Endothelial cell of umbilical vein (primary cell): ENCODE measurements around the gene TKT. TPM values are rescaled to one million over a fixed set of nuclear protein-coding genes. Genes with fewer than 3 reads are reported as not detected.

Experiments used
- BruUV-seq: library from RNA; stranded (reverse); fragments of 400-500 nt; replicated peaks from 2 replicates; lab custom pipeline; 2021; lab: Mats Ljungman, UMichigan
- CTCF ChIA-PET: fragments of 300-600, 350-600 bp; sonication (Branson Sonifier 250); formaldehyde crosslinking; loops from one replicate; lab custom pipeline; 2021; ENCODE audit warnings: antibody characterized with exemption, inconsistent platforms; lab: Charles Lee
- POLR2A ChIA-PET: fragments of 300-600, 350-600 bp; sonication (Branson Sonifier 250); formaldehyde crosslinking; loops from one replicate; lab custom pipeline; 2021; ENCODE audit warnings: antibody characterized with exemption, inconsistent platforms; lab: Charles Lee
- DNase-seq: peaks from one replicate; pipeline ENCODE4 v3.0.0-alpha.2; 2011; ENCODE audit warnings: low read depth, low spot score
- FAIRE-seq: peaks from 2 replicates; lab custom pipeline; 2011; peaks lifted over from hg19 to GRCh38; lab: Jason Lieb, UNC
- H2AFZ ChIP-seq: 2 replicates; pipeline ENCODE4 v1.6.0; 2012; ENCODE audit warnings: low read depth, low read length, control low read depth, inconsistent platforms
- H3K27ac ChIP-seq: 2 replicates; pipeline ENCODE4 v1.5.1; 2011; ENCODE audit warnings: low read depth, mild to moderate bottlenecking, control low read depth, low read length, moderate library complexity; ENCODE audit not compliant: insufficient read depth
- H3K27me3 ChIP-seq, 2 experiments: 2 replicates each; pipeline versions ENCODE4 v1.6.0 to v1.6.1; 2011; ENCODE audit warnings: low read length in 2 of 2, mixed read lengths in 1 of 2; ENCODE audit not compliant: control insufficient read depth in 2 of 2, insufficient read depth in 2 of 2
- H3K36me3 ChIP-seq, 2 experiments: 2 replicates in 1 of 2; 3 replicates in 1 of 2; pipeline ENCODE4 v1.5.1; 2011; ENCODE audit warnings: low read length in 2 of 2, mild to moderate bottlenecking in 1 of 2, moderate library complexity in 1 of 2; ENCODE audit not compliant: control insufficient read depth in 2 of 2, insufficient read depth in 2 of 2; ENCODE audit errors: extremely low read depth in 1 of 2
- H3K4me1 ChIP-seq: 3 replicates; pipeline ENCODE4 v1.5.1; 2011; ENCODE audit warnings: mild to moderate bottlenecking, low read length; ENCODE audit not compliant: control insufficient read depth, insufficient read depth; ENCODE audit errors: extremely low read depth
- H3K4me2 ChIP-seq: 2 replicates; pipeline ENCODE4 v1.6.1; 2011; ENCODE audit warnings: low read length, control low read depth, mixed read lengths; ENCODE audit not compliant: insufficient read depth
- H3K4me3 ChIP-seq, 3 experiments: fragments of 200-600 bp in 1 of 3; sonication (generic), shearing (Covaris generic) in 1 of 3; replicated peaks in 1 of 3; 2 replicates each; pipeline ENCODE4 v1.5.1; 2011 to 2016; ENCODE audit warnings: control low read depth in 3 of 3, low read length in 3 of 3, mild to moderate bottlenecking in 2 of 3, inconsistent platforms in 1 of 3, low read depth in 1 of 3, moderate library complexity in 1 of 3; ENCODE audit not compliant: insufficient read depth in 1 of 3
- H3K79me2 ChIP-seq: 2 replicates; pipeline ENCODE4 v1.6.0; 2012; ENCODE audit warnings: low read length, inconsistent platforms; ENCODE audit not compliant: control insufficient read depth, insufficient read depth
- H3K9ac ChIP-seq: replicated peaks from 2 replicates; pipeline ENCODE3; 2011; ENCODE audit warnings: low read length, control low read depth; ENCODE audit not compliant: insufficient read depth; ENCODE audit errors: extremely low read depth
- H3K9me1 ChIP-seq: replicated peaks from 3 replicates; pipeline ENCODE4 v1.6.0; 2011; ENCODE audit warnings: mild to moderate bottlenecking, low read length; ENCODE audit not compliant: control insufficient read depth, insufficient read depth; ENCODE audit errors: extremely low read depth
- H3K9me3 ChIP-seq: replicated peaks from 2 replicates; pipeline ENCODE4 v1.5.1; 2012; ENCODE audit warnings: low read length, inconsistent platforms; ENCODE audit not compliant: control insufficient read depth, insufficient read depth
- H4K20me1 ChIP-seq: replicated peaks from 2 replicates; pipeline ENCODE3; 2011; ENCODE audit warnings: mild to moderate bottlenecking, low read length; ENCODE audit not compliant: control insufficient read depth, insufficient read depth; ENCODE audit errors: extremely low read depth
- EZH2 ChIP-seq: IDR thresholded peaks from 2 replicates; pipeline ENCODE4 v1.6.1; 2012; ENCODE audit warnings: borderline replicate concordance, low read depth, mild to moderate bottlenecking, moderate library complexity, low read length, inconsistent platforms; ENCODE audit not compliant: severe bottlenecking
- FOS ChIP-seq: IDR thresholded peaks from 2 replicates; pipeline ENCODE4 v1.6.1; 2011; ENCODE audit warnings: mild to moderate bottlenecking, low read length, moderate library complexity, borderline replicate concordance; ENCODE audit not compliant: insufficient read depth
- GATA2 ChIP-seq: IDR thresholded peaks from 2 replicates; pipeline ENCODE4 v1.7.0; 2011; ENCODE audit warnings: low read depth, mild to moderate bottlenecking, moderate library complexity, mixed read lengths, low read length; ENCODE audit not compliant: insufficient read length, insufficient read depth
- JUN ChIP-seq: IDR thresholded peaks from 2 replicates; pipeline ENCODE4 v1.6.1; 2011; ENCODE audit warnings: borderline replicate concordance, low read depth; ENCODE audit not compliant: insufficient read length, insufficient read depth
- MYC ChIP-seq: IDR thresholded peaks from one replicate; pipeline ENCODE4 v1.6.1; 2011; ENCODE audit warnings: mild to moderate bottlenecking, low read depth, low read length
- POLR2A ChIP-seq: IDR thresholded peaks from 2 replicates; pipeline ENCODE4 v1.6.1; 2012; ENCODE audit warnings: low read depth, mild to moderate bottlenecking, control low read depth, low read length
- POLR2AphosphoS5 ChIP-seq: IDR thresholded peaks from 2 replicates; pipeline ENCODE4 v1.6.1; 2012; ENCODE audit warnings: low read depth, mild to moderate bottlenecking, control low read depth, low read length, moderate library complexity; ENCODE audit not compliant: insufficient read depth
- dilution Hi-C: fragments of 300-500 bp; cut with MboI; formaldehyde crosslinking; loops from one replicate; pipeline ENCODE4 v1.15.0; 2019; ENCODE audit warnings: low sequenced_read_pairs; ENCODE audit not compliant: extremely low pct_ligation_motif_present
- intact Hi-C: fragments of 100-400 bp; cut with micrococcal nuclease; formaldehyde crosslinking; loops from one replicate; pipeline ENCODE4 v1.10.0; 2022
- polyA plus RNA-seq, 4 experiments: library from polyadenylated mRNA; depleted of rRNA in 3 of 4; stranded (reverse) in 3 of 4; unstranded in 1 of 4; fragments of >200 nt; gene quantifications; 2 replicates each; pipeline versions ENCODE4 v1.2.1 to v1.2.3, GENCODE V29; 2011 to 2012; ENCODE audit warnings: missing spikeins in 1 of 4
- total RNA-seq: library from RNA; stranded (reverse); gene quantifications from 2 replicates; pipeline ENCODE4 v1.2.3, GENCODE V29; 2021
- TF ChIP-seq, protein P1 (sequence below): IDR thresholded peaks from 2 replicates; pipeline ENCODE4 v1.6.1; 2011; ENCODE audit not compliant: insufficient read depth, insufficient read length
- TF ChIP-seq, protein P2 (sequence below), 2 donors: IDR thresholded peaks; 1 replicate in 1 of 2; 2 replicates in 1 of 2; pipeline ENCODE4 v1.5.1; 2011; ENCODE audit warnings: low read length in 2 of 2, mild to moderate bottlenecking in 2 of 2, moderate library complexity in 2 of 2, control low read depth in 1 of 2, inconsistent platforms in 1 of 2, low read depth in 1 of 2; ENCODE audit not compliant: insufficient read depth in 1 of 2; ENCODE audit errors: extremely low read depth in 1 of 2

The TKT gene
- total and polyA plus RNA-seq, 2 donors (not counting 3 experiments of a cell fraction or from before 2014, with no cell fraction given): 287 to 586 TPM

DNA sequence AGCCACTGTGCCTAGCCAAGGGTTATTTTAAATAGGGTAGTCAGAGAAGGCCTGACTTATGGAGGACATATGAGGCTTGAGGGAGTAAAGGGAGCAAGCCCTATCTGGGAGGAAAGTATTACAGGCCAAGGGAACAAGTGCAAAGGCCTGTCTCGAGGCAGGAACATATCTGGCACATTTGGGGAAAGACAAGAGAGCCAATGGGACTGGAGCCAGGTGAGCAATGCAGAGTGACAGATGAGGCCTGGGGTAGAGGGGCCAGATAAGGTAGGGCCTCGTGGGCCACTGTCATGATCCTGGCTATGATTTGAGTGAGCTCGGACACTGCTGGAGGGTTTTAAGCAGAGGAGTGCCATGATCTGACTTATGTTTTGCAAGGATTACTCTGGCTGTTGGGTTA is 47.7 kb upstream of the TKT start:
- peaks cover 16 to 18% of the 10 kb centered on the region in 2 experiments for H3K36me3 ChIP-seq
- no peak overlapping the region for H3K27ac ChIP-seq
- H3K9ac ChIP-seq: no peak overlapping the region
- POLR2A ChIA-PET: interaction anchor here (0.6 kb wide), 1 partner anchor 37 kb away, joined by 3 read pairs; no protein-coding TSS in a partner anchor
- no peaks in the 10 kb centered on the region for H3K4me1 ChIP-seq
- no peak overlapping the region for H3K4me3 ChIP-seq
- DNase-seq (no peak), FAIRE-seq (no peak)
- no peaks in the 10 kb centered on the region for H3K9me3 ChIP-seq
- no peak overlapping the region for H3K4me2 ChIP-seq
- BruUV-seq: no TSS peak
- no peak overlapping the region for H2AFZ ChIP-seq
- TF ChIP-seq MYC (no peak), GATA2 (no peak), EZH2 (no peak), POLR2AphosphoS5 (no peak), FOS (no peak), JUN (no peak), POLR2A (no peak)
- TF ChIP-seq, protein P1, sequence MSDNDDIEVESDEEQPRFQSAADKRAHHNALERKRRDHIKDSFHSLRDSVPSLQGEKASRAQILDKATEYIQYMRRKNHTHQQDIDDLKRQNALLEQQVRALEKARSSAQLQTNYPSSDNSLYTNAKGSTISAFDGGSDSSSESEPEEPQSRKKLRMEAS: no peak
- TF ChIP-seq, protein P2, sequence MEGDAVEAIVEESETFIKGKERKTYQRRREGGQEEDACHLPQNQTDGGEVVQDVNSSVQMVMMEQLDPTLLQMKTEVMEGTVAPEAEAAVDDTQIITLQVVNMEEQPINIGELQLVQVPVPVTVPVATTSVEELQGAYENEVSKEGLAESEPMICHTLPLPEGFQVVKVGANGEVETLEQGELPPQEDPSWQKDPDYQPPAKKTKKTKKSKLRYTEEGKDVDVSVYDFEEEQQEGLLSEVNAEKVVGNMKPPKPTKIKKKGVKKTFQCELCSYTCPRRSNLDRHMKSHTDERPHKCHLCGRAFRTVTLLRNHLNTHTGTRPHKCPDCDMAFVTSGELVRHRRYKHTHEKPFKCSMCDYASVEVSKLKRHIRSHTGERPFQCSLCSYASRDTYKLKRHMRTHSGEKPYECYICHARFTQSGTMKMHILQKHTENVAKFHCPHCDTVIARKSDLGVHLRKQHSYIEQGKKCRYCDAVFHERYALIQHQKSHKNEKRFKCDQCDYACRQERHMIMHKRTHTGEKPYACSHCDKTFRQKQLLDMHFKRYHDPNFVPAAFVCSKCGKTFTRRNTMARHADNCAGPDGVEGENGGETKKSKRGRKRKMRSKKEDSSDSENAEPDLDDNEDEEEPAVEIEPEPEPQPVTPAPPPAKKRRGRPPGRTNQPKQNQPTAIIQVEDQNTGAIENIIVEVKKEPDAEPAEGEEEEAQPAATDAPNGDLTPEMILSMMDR (IDR thresholded peaks at IDR 0.05; ENCODE audit: extremely low read depth in 1 of 2, insufficient read depth in 1 of 2, low read depth in 1 of 2, low read length in 2 of 2): no peak
- intact Hi-C loops: no loop called here
- dilution Hi-C loops: no loop called here
- no peaks in the 10 kb centered on the region for H3K9me1 ChIP-seq
- H3K79me2 ChIP-seq: no peaks in the 10 kb centered on the region
- H3K27me3 ChIP-seq: no peaks in the 10 kb centered on the region
- H4K20me1 ChIP-seq: peaks cover 2% of the 10 kb centered on the region
- CTCF ChIA-PET: interaction anchor here (1.7 kb wide), 1 partner anchor 10 kb away, joined by 4 read pairs; no protein-coding TSS in a partner anchor
